GM18907 (cell line): ENCODE results near the gene RRP36.
"Not testable (repeated sequence)": the region's sequence is repeated elsewhere in the genome, so short reads cannot be mapped to it uniquely, and the experiment has no call there.

ENCODE experiments used
- ATAC-seq: cut with Tn5 transposase; IDR thresholded peaks from one replicate; pipeline ENCODE4 v1.9.1; 2021; ENCODE audit warnings: mild to moderate bottlenecking, moderate library complexity; ENCODE audit not compliant: unreplicated experiment

The RRP36 gene

DNA sequence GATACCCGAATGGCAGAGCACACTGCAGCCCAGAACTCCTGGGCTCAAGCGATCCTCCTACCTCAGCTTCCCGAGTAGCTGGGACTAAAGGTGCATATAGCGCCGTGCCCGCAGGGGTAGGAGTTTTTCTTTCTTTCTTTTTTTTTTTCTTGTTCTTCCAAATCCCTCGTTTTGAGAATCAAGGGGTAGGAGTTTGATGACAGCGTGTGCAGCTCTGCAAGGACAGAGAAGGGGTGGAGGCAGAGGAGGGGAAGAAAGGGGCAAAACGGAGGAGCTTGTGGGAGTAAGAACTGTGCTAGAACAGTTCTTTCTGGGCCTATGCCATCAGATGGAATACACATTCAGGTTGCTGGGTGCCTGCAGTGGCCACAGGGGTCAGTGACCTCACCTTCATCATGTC is 15.3 kb downstream of the RRP36 start:
- no peak for ATAC-seq

- no peak for ATAC-seq
Observed at GRCh38 chr6:43037197-43037596, 15.8 kb downstream of the RRP36 start.

- ATAC-seq = no peak
Observed at GRCh38 chr6:43037706-43038105, 16.3 kb downstream of the RRP36 start.

DNA sequence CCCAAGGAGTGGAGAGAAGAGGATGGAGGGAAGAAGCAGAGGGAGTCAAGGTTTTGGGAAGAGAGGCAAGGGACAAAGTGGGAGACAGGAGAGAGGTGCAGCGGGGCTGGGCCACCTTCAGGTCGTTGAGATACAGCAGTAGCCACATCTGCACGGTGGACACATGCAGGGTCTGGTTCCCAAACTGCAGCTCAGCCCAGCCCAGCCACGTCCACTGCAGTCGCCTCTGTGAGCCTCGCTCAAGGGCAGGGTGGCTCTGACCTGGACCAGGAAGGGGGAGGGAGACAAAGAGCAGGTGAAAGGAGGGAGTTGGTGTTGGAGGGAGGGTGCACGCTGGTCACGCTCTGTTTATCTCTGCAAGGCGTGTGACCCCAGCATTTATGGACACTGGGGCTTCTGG is 17.3 kb downstream of the RRP36 start:
- ATAC-seq = no peak

DNA sequence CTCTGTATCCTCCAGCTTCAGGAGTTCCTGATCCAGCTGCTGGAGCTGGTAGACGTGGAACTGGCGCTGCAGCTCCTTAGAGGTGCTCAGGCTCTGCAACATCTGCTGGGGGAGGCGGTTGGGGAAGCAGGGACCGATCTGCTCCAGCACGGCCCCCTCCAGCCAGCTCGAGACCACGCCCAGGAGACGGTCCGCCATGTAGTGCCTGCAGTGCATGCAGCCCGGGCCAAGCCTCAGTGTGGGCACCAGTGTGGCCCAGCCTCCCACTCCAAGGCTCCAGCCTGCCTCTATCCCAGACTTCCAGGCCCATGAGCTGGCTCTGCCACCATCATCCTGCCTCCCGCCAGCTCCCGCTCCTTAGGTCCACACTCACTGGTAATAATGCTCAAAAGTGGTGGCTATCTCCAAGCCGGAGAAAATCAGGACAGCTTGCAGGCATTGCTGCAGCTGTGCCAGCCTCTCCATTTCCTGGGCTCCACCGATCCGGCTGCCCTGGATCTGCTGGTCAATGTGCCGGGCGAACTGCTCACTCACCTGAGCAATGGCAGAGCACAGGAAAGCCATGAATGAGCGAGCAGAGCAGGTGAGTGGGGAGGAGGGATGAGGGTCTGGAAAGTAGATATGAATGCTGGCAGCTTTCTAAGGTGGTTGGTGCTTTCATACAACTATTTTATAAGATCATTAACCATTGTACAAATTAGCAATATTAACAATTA is 19.3 kb downstream of the RRP36 start:
- ATAC-seq = no peak

- ATAC-seq = not testable (repeated sequence)
Observed at GRCh38 chr6:43041475-43041874, 20.1 kb downstream of the RRP36 start.

- ATAC-seq = no peak
Observed at GRCh38 chr6:43043310-43043709, 21.9 kb downstream of the RRP36 start.

GRCh38 chr6:43045371-43045930 is 24.0 kb downstream of the RRP36 start:
- ATAC-seq = no peak

GRCh38 chr6:43047998-43048397 is 26.6 kb downstream of the RRP36 start:
- ATAC-seq = no peak

DNA sequence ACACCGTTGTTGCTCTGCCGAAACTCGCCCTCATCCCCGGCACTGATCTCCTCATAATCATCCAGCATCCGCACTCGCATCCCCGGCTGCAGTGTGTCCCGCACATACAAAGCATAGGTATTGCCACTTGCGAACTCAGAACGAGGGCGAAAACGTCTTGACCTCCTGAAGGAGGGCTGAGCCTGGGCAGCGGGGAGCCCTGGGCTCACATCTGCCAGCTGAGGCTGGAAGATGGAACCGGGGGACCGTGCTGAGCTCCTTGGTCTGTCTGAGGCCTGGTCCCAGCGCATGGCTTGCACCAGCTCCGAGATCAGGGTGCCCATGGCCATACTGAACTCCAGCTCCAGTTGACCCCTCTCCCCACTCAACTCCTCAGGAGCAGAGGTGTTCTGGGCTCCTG is 29.6 kb downstream of the RRP36 start:
- ATAC-seq = no peak

- ATAC-seq = no peak
Observed at GRCh38 chr6:43052225-43052841, 30.9 kb downstream of the RRP36 start.

DNA sequence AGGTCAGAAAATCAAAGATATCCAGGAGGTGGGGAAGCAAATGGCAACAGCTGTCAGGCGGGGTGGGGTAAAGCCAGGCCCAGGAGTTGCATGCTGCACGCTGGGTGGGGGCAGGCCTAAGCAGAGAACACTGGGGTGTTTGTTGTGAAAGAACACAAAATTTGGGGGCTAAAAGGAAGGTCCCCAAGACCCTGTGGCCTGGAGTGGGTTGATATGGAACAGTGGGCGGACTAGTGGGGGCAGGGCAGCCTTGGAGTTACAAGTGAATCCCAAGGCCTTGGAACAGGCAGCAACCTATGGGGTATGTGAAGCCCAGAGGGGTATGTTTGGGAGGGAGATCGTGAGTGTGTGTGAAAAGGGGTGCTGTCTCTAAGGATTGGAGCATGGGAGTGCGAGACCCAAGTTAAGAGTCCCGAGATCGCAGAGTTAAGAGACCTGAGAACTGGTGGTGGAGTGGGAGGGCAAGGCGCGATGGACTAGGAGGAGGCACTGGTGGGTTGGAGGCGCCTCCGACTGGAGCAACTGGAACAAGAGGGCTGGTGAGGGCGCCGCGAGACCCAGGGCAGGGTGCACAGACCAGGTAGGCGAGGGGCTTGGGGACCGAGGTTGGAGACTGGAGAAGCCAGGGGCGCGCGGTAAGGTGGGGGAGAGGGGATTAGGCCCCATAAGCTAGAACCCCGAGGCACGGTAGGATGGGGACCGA is 31.6 kb downstream of the RRP36 start:
- no peak for ATAC-seq

GRCh38 chr6:43053545-43054205 is 32.3 kb downstream of the RRP36 start, which contains the start of gene CUL7:
Gene CUL7 (minus strand): TSS chr6:43053851. CDS start chr6:43052788, 1,063 bp downstream.
- peak; percentile 78 for ATAC-seq

DNA sequence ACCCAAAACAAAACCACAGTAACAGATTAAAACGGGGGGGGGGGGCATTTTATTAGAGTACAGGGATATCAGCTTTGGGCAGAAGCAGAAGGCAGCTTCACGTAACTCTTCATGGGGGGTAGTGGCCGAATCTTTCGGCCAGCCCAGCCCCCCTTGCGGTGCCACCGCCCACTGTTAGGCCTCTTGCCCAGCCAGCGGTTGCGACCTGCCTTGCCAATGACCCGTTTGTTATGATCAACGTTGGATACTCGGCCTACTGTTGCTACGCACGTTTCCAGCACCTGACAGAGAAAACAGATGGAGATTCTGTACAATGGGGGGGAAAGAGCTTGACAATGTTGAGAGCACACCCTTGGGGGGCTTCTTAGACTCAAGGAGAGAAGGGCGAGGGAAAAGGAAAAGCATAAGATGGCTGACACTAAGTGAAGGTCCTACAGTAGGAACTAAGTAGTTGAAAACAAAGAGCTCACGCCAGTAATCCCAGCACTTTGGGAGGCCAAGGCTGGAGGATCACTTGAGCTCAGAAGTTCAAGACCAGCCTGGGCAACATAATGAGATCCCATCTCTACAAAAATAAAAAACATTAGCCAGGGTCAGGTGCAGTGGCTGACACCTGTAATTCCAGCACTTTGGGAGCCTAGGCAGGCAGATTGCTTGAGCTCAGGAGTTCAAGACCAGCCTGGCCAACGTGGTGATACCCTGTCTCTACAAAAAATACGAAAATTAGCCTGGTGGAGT is 33.0 kb downstream of the RRP36 start:
- no peak for ATAC-seq

DNA sequence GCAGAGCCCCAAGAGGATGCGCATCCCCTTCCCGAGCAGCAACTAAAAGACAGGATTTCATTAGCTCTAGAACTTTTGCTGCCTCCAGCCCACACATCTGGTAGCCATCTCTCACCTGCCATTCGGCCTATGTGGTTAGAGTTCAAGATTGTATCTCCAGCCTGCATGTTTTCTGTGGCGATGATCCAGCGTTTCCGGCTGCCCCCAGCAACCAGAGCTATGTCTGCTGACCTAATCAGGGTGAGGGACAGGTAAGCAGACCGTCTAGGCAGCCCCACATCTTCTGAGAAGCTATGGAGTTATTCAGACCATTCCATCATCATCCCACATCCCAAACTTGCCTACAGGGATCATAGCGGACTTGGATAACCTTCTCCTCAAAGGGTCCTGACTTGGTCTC is 34.5 kb downstream of the RRP36 start:
- ATAC-seq = no peak

GRCh38 chr6:43058531-43058930 is 37.1 kb downstream of the RRP36 start:
- no peak for ATAC-seq

DNA sequence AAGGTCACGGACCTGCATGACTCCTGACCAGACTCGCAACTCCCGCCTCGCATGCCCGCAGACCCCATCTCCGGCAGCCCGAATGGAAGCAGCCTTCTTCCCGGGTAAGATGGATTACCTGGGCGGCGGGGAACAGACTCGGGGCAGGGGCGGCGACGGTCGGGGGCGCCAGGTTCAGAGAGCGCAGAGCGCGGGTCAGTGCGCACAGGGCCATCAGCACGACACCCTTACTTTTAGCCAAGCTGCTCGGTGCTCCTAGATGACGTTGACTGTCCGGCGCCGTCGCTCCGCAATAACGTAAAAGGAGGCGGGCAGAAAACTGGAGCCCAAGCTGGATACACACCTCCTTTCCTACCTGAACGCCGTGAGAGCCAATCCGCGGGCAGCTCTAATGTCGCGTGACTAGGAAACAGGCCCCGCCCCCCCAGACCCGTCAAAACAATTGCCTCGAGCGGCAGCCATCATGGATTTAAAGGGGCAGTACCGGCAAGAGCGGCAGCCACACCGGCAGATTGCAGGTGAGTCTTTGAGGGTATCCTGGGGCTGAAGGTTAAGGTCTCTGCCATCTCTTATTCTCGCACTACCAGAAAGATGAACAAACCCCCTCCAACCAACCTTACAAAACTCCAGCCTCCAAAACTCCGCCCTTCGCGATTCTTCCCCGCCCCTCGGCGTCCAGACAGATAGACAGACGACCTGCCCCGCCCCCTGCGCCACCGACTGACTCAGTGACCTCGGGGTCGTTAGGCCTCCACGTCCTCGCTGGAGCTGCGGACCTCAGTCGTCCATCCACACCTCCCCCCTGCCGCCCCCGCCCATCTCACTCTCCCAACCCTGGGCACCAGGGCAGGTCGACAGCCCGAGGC is 38.0 kb downstream of the RRP36 start, which contains the start of the genes KLC4 and MRPL2:
Gene KLC4 (plus strand): TSS at position 464 of the 866 bp plus-strand sequence. CDS start 1,705 bp downstream, outside the sequence.
Gene MRPL2 (minus strand): TSS at position 267 of the 866 bp plus-strand sequence. CDS start 53 bp downstream, at position 214.
- ATAC-seq = peak; percentile 90

- no peak for ATAC-seq
Observed at GRCh38 chr6:43060034-43060754, 38.8 kb downstream of the RRP36 start.
